Right lobe of liver (tissue), 6 donors: ENCODE data around the gene CCL13. TPM values are rescaled to one million over a fixed set of nuclear protein-coding genes. Genes with fewer than 3 reads are reported as not detected.

ENCODE experiments used
- ATAC-seq, 4 donors: fragments of 200-7000 bp; cut with Tn5 transposase; one replicate each; pipeline ENCODE4 v1.9.1; 2020; ENCODE audit warnings: mild to moderate bottlenecking in 4 of 4, moderate library complexity in 4 of 4
- DNase-seq, 3 donors: peaks; one replicate each; pipeline ENCODE4 v3.0.0-alpha.2; 2020
- H3K27ac ChIP-seq, 3 donors: fragments of 200-600 bp; one replicate each; pipeline ENCODE4 v1.8.0; 2022
- H3K27me3 ChIP-seq, 2 donors: fragments of 200-600 bp; one replicate each; pipeline ENCODE4 v1.8.0; 2022
- H3K36me3 ChIP-seq, 4 donors: fragments of 200-600 bp; sonication (generic) in 1 of 4; one replicate each; pipeline versions ENCODE4 v1.5.1 to v1.8.0; 2017 to 2022; ENCODE audit warnings: control low read depth in 1 of 4
- H3K4me1 ChIP-seq, 4 donors: fragments of 200-600 bp; sonication (generic) in 1 of 4; one replicate each; pipeline versions ENCODE4 v1.5.1 to v1.8.0; 2017 to 2022; ENCODE audit warnings: control low read depth in 1 of 4
- H3K4me3 ChIP-seq, 3 donors: fragments of 200-600 bp; one replicate each; pipeline ENCODE4 v1.8.0; 2022
- H3K9me3 ChIP-seq, 4 donors: fragments of 200-600 bp; sonication (generic) in 1 of 4; one replicate each; pipeline versions ENCODE4 v1.5.1 to v1.8.0; 2017 to 2022; ENCODE audit warnings: control low read depth in 1 of 4
- CTCF ChIP-seq, 4 donors: fragments of 200-600 bp in 3 of 4; fragments of 450-650 bp in 1 of 4; IDR thresholded peaks; one replicate each; pipeline versions ENCODE4 v1.5.1 to v1.8.0; 2016 to 2022; ENCODE audit warnings: antibody characterized with exemption in 4 of 4, mild to moderate bottlenecking in 2 of 4
- POLR2A ChIP-seq: fragments of 450-650 bp; IDR thresholded peaks from one replicate; pipeline ENCODE4 v1.6.1; 2017; ENCODE audit warnings: antibody characterized with exemption, mild to moderate bottlenecking
- WGBS: methylation state at CpG from one replicate; pipeline ENCODE4 v1.1.6; 2018; ENCODE audit warnings: low coverage, low lambda C conversion rate; ENCODE audit not compliant: insufficient coverage; ENCODE audit errors: missing lambda C conversion rate; 5-methylcytosine and 5-hydroxymethylcytosine counted together
- intact Hi-C, 2 donors: fragments of 100-400 bp; cut with DNase I; formaldehyde crosslinking; loops; one replicate each; pipeline versions ENCODE4 v1.11.2 to v1.14.1; 2022
- total RNA-seq, 6 experiments: library from RNA; depleted of rRNA in 2 of 6; stranded (reverse); fragments of >200 nt in 2 of 6; fragmentation: NEBNext Ultra II Directional in 3 of 6; extraction: Animal tissue kit (Norgen Biotek cat#: 25700) in 3 of 6; gene quantifications; one replicate each; pipeline versions ENCODE4 v1.1.0 to v1.2.4, GENCODE V29; 2016 to 2023
- donor health status: DM: no; HTN: yes; CAD: no.
- donor health status: DM: no; HTN: no; CAD: no.
- donor health status: DM: no; HTN: no; CAD: no.
- donor health status: DM: no; HTN: yes; CAD: no.
- donor health status: DM: no; HTN: yes; CAD: no.

CCL13 gene
- total RNA-seq, 6 experiments from 2014 or later: 0.27 TPM; not detected in 5

- ATAC-seq: peak; percentile 48 to 73 (median 66)
Measured at GRCh38 chr17:34368196-34368945, 12.1 kb downstream of the CCL13 start.

GRCh38 chr17:34368946-34369500 is 12.7 kb downstream of the CCL13 start:
- 8% methylated on average over 3 of the region's 4 CpGs for WGBS
- intact Hi-C loops: loop anchor here in 1 of 2 donors (10.0 kb wide), 1 partner anchor 164 kb away; no protein-coding TSS in a partner anchor
- Histone ChIP-seq H3K27ac (no peak overlapping the region), H3K27me3 (no peaks in the 10 kb centered on the region), H3K4me3 (no peak overlapping the region), H3K4me1 (peaks cover 0 to 22% (median 7%) of the 10 kb centered on the region in 4 donors), H3K9me3 (no peaks in the 10 kb centered on the region), H3K36me3 (no peaks in the 10 kb centered on the region)
- TF ChIP-seq CTCF (IDR thresholded peaks at IDR 0.05) (no peak), POLR2A (no peak)
- DNase-seq (peak; percentile 35 to 80 (median 75)), ATAC-seq (peak; percentile 81 to 93 (median 88))

More at GRCh38 chr17:34368196-34368945, 12.1 kb downstream of the CCL13 start:
- no peaks in the 10 kb centered on the region for H3K36me3 ChIP-seq
- no peak for TF ChIP-seq CTCF (IDR thresholded peaks at IDR 0.05)
- no peak for TF ChIP-seq POLR2A
- H3K9me3 ChIP-seq: no peaks in the 10 kb centered on the region
- H3K27ac ChIP-seq: no peak overlapping the region
- DNase-seq: no peak
- no peak overlapping the region for H3K4me3 ChIP-seq
- H3K27me3 ChIP-seq: no peaks in the 10 kb centered on the region
- intact Hi-C loops: loop anchor here in 1 of 2 donors (10.0 kb wide), 1 partner anchor 164 kb away; no protein-coding TSS in a partner anchor
- H3K4me1 ChIP-seq: peaks cover 0 to 22% (median 7%) of the 10 kb centered on the region in 4 donors
- 32% methylated on average over 9 of the region's 9 CpGs for WGBS

GRCh38 chr17:34369571-34369970 is 13.3 kb downstream of the CCL13 start:
- Histone ChIP-seq H3K27me3 (no peaks in the 10 kb centered on the region), H3K4me1 (peaks cover 0 to 22% (median 7%) of the 10 kb centered on the region in 4 donors), H3K36me3 (no peaks in the 10 kb centered on the region), H3K4me3 (no peak overlapping the region), H3K27ac (no peak overlapping the region), H3K9me3 (no peaks in the 10 kb centered on the region)
- TF ChIP-seq POLR2A (no peak), CTCF (IDR thresholded peaks at IDR 0.05) (no peak)
- ATAC-seq (no peak), DNase-seq (no peak)
- intact Hi-C loops: loop anchor here in 1 of 2 donors (10.0 kb wide), 1 partner anchor 165 kb away; no protein-coding TSS in a partner anchor
- WGBS: no CpG with 5 or more reads among the region's 3 CpGs

- peaks cover 0 to 22% (median 7%) of the 10 kb centered on the region in 4 donors for H3K4me1 ChIP-seq
- no peak for DNase-seq
- intact Hi-C loops: no loop called here
- TF ChIP-seq POLR2A (no peak), CTCF (IDR thresholded peaks at IDR 0.05) (no peak)
- 88% methylated on average over 2 of the region's 5 CpGs for WGBS
- H3K27me3 ChIP-seq: no peaks in the 10 kb centered on the region
- H3K36me3 ChIP-seq: no peaks in the 10 kb centered on the region
- ATAC-seq: no peak
- H3K9me3 ChIP-seq: no peaks in the 10 kb centered on the region
- H3K4me3 ChIP-seq: no peak overlapping the region
- no peak overlapping the region for H3K27ac ChIP-seq
Measured at GRCh38 chr17:34370376-34370996, 14.2 kb downstream of the CCL13 start.
